Measurements from ENCODE around the gene WWOX. TPM values are rescaled to one million over a fixed set of nuclear protein-coding genes. Genes with fewer than 3 reads are reported as not detected.

Gene WWOX
- total and polyA plus RNA-seq, 2 of the 13 experiments (the other 11 are each of a cell fraction or from before 2014, with no cell fraction given), result 9.1 to 37.4 TPM

DNA sequence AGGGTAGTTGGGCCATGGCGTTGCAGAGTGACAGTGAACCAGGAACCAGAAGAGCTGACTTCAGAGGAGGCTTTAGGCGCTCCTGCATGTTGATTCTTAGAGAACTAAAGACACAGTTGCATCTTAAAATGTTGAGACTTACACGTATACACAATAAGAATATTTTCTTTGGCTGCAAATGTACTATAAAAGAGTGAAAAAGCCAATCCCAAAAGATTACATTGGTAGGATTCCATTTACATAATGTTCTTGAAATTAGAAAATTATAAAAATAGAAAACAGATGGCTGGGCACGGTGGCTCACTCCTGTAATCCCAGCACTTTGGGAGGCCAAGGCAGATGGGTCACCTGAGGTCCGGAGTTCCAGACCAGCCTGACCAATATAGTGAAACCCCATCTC is 738.8 kb downstream of the WWOX start:
- no peak overlapping the region for H2AFZ ChIP-seq (ENCODE audit: low read length)
- no peak overlapping the region for H3K4me3 ChIP-seq (replicated peaks in 1 of 3; ENCODE audit: insufficient read depth in 1 of 3, low read depth in 2 of 3, low read length in 3 of 3)
- H4K20me1 ChIP-seq (ENCODE audit: insufficient read depth, low read length), result no peaks in the 10 kb centered on the region
- FAIRE-seq (no peak), ATAC-seq (no peak), DNase-seq (ENCODE audit: low spot score) (no peak)
- H3K27ac ChIP-seq (ENCODE audit: extremely low read length, insufficient read depth, low read length), result no peak overlapping the region
- no peaks in the 10 kb centered on the region for H3K9me3 ChIP-seq (ENCODE audit: low read length)
- BruUV-seq (replicated peaks), result no TSS peak
- in situ Hi-C loops (cut with HindIII; ENCODE audit: extremely low pct_ligation_motif_present, low pct_unique_long_range_greater_than_20kb) (no loop called here), intact Hi-C loops (cut with micrococcal nuclease; ENCODE audit: unreplicated experiment) (no loop called here)
- H3K4me2 ChIP-seq (ENCODE audit: low read depth, low read length), result no peak overlapping the region
- H3K4me1 ChIP-seq (ENCODE audit: insufficient read depth, low read length), result no peaks in the 10 kb centered on the region
- CTCF ChIA-PET (ENCODE audit: low intra/inter-chr PET ratio, low total read pairs), result no interaction called here
- H3K9ac ChIP-seq (ENCODE audit: insufficient read depth, low read depth, low read length), result no peak overlapping the region
- H3K27me3 ChIP-seq (ENCODE audit: control insufficient read depth in 1 of 2, insufficient read depth in 2 of 2, low read length in 2 of 2), result no peaks in the 10 kb centered on the region
- no peaks in the 10 kb centered on the region for H3K36me3 ChIP-seq (replicated peaks in 1 of 2; ENCODE audit: control insufficient read depth in 1 of 2, insufficient read depth in 2 of 2, low read length in 2 of 2)
- POLR2A ChIA-PET, result no interaction called here
- no peaks in the 10 kb centered on the region for H3K79me2 ChIP-seq (ENCODE audit: insufficient read depth, low read length)
- 54% methylated on average over 5 of the region's 5 CpGs for WGBS (ENCODE audit: low lambda C conversion rate)
- TF ChIP-seq HCFC1 (IDR thresholded peaks at IDR 0.05; ENCODE audit: low read depth, low read length) (no peak), ATF7 (IDR thresholded peaks at IDR 0.05) (no peak), ATF7 (CRISPR knock-in tag; IDR thresholded peaks at IDR 0.05) (no peak), ZNF670 (CRISPR knock-in tag; IDR thresholded peaks at IDR 0.05; ENCODE audit: borderline replicate concordance) (no peak), BHLHE40 (IDR thresholded peaks at IDR 0.05; ENCODE audit: low read length) (no peak), TMF1 (CRISPR knock-in tag; IDR thresholded peaks at IDR 0.05; ENCODE audit: low read depth) (no peak), ZNF850 (CRISPR knock-in tag; conservative IDR thresholded peaks at IDR 0.05) (no peak)
- TF ChIP-seq, protein P1, sequence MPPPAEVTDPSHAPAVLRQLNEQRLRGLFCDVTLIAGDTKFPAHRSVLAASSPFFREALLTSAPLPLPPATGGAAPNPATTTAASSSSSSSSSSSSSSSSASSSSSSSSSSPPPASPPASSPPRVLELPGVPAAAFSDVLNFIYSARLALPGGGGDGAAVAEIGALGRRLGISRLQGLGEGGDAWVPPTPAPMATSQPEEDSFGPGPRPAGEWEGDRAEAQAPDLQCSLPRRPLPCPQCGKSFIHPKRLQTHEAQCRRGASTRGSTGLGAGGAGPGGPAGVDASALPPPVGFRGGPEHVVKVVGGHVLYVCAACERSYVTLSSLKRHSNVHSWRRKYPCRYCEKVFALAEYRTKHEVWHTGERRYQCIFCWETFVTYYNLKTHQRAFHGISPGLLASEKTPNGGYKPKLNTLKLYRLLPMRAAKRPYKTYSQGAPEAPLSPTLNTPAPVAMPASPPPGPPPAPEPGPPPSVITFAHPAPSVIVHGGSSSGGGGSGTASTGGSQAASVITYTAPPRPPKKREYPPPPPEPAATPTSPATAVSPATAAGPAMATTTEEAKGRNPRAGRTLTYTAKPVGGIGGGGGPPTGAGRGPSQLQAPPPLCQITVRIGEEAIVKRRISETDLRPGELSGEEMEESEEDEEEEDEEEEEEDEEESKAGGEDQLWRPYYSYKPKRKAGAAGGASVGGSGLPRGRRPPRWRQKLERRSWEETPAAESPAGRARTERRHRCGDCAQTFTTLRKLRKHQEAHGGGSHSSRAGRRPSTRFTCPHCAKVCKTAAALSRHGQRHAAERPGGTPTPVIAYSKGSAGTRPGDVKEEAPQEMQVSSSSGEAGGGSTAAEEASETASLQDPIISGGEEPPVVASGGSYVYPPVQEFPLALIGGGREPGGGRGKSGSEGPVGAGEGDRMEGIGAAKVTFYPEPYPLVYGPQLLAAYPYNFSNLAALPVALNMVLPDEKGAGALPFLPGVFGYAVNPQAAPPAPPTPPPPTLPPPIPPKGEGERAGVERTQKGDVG (CRISPR knock-in tag; IDR thresholded peaks at IDR 0.05; ENCODE audit: borderline replicate concordance), result no peak
- TF ChIP-seq, protein P2, sequence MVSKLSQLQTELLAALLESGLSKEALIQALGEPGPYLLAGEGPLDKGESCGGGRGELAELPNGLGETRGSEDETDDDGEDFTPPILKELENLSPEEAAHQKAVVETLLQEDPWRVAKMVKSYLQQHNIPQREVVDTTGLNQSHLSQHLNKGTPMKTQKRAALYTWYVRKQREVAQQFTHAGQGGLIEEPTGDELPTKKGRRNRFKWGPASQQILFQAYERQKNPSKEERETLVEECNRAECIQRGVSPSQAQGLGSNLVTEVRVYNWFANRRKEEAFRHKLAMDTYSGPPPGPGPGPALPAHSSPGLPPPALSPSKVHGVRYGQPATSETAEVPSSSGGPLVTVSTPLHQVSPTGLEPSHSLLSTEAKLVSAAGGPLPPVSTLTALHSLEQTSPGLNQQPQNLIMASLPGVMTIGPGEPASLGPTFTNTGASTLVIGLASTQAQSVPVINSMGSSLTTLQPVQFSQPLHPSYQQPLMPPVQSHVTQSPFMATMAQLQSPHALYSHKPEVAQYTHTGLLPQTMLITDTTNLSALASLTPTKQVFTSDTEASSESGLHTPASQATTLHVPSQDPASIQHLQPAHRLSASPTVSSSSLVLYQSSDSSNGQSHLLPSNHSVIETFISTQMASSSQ (IDR thresholded peaks at IDR 0.05; ENCODE audit: low read depth), result no peak
- TF ChIP-seq, protein P2 (CRISPR knock-in tag; IDR thresholded peaks at IDR 0.05; ENCODE audit: borderline replicate concordance), result no peak
- TF ChIP-seq, protein P3, sequence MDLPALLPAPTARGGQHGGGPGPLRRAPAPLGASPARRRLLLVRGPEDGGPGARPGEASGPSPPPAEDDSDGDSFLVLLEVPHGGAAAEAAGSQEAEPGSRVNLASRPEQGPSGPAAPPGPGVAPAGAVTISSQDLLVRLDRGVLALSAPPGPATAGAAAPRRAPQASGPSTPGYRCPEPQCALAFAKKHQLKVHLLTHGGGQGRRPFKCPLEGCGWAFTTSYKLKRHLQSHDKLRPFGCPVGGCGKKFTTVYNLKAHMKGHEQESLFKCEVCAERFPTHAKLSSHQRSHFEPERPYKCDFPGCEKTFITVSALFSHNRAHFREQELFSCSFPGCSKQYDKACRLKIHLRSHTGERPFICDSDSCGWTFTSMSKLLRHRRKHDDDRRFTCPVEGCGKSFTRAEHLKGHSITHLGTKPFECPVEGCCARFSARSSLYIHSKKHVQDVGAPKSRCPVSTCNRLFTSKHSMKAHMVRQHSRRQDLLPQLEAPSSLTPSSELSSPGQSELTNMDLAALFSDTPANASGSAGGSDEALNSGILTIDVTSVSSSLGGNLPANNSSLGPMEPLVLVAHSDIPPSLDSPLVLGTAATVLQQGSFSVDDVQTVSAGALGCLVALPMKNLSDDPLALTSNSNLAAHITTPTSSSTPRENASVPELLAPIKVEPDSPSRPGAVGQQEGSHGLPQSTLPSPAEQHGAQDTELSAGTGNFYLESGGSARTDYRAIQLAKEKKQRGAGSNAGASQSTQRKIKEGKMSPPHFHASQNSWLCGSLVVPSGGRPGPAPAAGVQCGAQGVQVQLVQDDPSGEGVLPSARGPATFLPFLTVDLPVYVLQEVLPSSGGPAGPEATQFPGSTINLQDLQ (CRISPR knock-in tag; IDR thresholded peaks at IDR 0.05), result no peak
- TF ChIP-seq, protein P4, sequence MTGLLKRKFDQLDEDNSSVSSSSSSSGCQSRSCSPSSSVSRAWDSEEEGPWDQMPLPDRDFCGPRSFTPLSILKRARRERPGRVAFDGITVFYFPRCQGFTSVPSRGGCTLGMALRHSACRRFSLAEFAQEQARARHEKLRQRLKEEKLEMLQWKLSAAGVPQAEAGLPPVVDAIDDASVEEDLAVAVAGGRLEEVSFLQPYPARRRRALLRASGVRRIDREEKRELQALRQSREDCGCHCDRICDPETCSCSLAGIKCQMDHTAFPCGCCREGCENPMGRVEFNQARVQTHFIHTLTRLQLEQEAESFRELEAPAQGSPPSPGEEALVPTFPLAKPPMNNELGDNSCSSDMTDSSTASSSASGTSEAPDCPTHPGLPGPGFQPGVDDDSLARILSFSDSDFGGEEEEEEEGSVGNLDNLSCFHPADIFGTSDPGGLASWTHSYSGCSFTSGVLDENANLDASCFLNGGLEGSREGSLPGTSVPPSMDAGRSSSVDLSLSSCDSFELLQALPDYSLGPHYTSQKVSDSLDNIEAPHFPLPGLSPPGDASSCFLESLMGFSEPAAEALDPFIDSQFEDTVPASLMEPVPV (CRISPR knock-in tag; IDR thresholded peaks at IDR 0.05), result no peak
